Tibial nerve (tissue), 4 donors: ENCODE measurements around the gene IPP. TPM values are rescaled to one million over a fixed set of nuclear protein-coding genes. Genes with fewer than 3 reads are reported as not detected.
"Not testable (repeated sequence)": the region's sequence is repeated elsewhere in the genome, so short reads cannot be mapped to it uniquely, and the experiment has no call there.

Experiments used
- DNase-seq, 2 donors: peaks; one replicate each; pipeline ENCODE4 v3.0.0-alpha.2; 2019; ENCODE audit warnings: low spot score in 2 of 2
- H3K27ac ChIP-seq, 4 donors: fragments of 200-600 bp; sonication (generic) in 3 of 4; one replicate each; pipeline ENCODE4 v1.5.1; 2017 to 2019; ENCODE audit warnings: mild to moderate bottlenecking in 1 of 4
- H3K27me3 ChIP-seq, 2 donors: fragments of 200-600 bp; sonication (generic) in 1 of 2; one replicate each; pipeline versions ENCODE4 v1.5.1 to v1.6.0; 2017 to 2019
- H3K36me3 ChIP-seq, 3 donors: fragments of 200-600 bp; sonication (generic); one replicate each; pipeline ENCODE4 v1.5.1; 2018 to 2019
- H3K4me1 ChIP-seq, 4 donors: fragments of 200-600 bp; sonication (generic) in 3 of 4; one replicate each; pipeline ENCODE4 v1.5.1; 2017 to 2019
- H3K4me3 ChIP-seq, 4 donors: fragments of 200-600 bp; sonication (generic) in 3 of 4; one replicate each; pipeline ENCODE4 v1.5.1; 2017 to 2019; ENCODE audit warnings: mild to moderate bottlenecking in 1 of 4, moderate library complexity in 1 of 4
- H3K9me3 ChIP-seq, 4 donors: fragments of 200-600 bp; sonication (generic) in 3 of 4; one replicate each; pipeline ENCODE4 v1.5.1; 2017 to 2019
- CTCF ChIP-seq, 5 experiments: fragments of 200-600 bp in 3 of 5; fragments of 450-650 bp in 2 of 5; sonication (generic) in 3 of 5; IDR thresholded peaks; one replicate each; pipeline ENCODE4 v1.5.1; 2016 to 2019; ENCODE audit warnings: antibody characterized with exemption in 5 of 5, mild to moderate bottlenecking in 3 of 5, moderate library complexity in 2 of 5
- EP300 ChIP-seq, 2 donors: sonication (generic); formaldehyde crosslinking; IDR thresholded peaks; one replicate each; pipeline ENCODE4 v1.6.1; 2017; ENCODE audit warnings: antibody characterized with exemption in 2 of 2, mild to moderate bottlenecking in 1 of 2
- POLR2A ChIP-seq, 2 donors: fragments of 450-650 bp; IDR thresholded peaks; one replicate each; pipeline ENCODE4 v1.6.1; 2017; ENCODE audit warnings: antibody characterized with exemption in 2 of 2, mild to moderate bottlenecking in 2 of 2, moderate library complexity in 2 of 2
- WGBS, 2 donors: methylation state at CpG; one replicate each; pipeline ENCODE4 v1.1.5; 2018; 5-methylcytosine and 5-hydroxymethylcytosine counted together
- total RNA-seq, 4 donors: library from RNA; depleted of rRNA; stranded (reverse); fragments of >200 nt; gene quantifications; one replicate each; pipeline ENCODE4 v1.1.0, GENCODE V29; 2016

Gene IPP
- total RNA-seq, 4 donors from 2014 or later = 8.4 to 15.3 (median 13.9) TPM

- WGBS, 2 donors = 93% methylated on average over 4 of the region's 4 CpGs
These were observed 11.3 kb downstream of the IPP start for GRCh38 chr1:45739137-45739536.

DNA sequence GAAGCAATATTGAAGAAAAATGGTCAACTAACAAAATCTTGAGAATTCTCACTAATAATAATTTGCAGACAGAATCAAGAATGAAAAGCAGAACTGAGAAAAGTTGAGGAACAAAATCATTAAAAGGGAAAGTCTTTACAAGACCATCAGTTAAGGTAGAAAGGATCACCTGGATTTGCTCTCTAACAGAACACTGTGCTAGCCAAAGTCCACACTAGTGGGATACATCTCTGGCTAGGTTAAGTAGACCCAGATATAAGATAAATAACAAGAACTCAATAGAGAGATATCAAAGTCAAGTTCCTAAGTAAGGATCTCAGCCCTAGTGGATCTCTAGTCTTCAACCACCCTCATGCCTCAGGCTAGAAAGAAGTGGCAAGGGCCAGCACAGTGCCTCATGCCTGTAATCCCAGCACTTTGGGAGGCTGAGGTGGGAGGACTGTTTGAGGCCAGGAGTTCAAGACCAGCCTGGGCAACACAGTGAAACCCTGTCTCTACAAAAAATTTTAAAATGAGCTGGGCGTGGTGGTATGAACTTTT, 19.6 kb downstream of the IPP start:
- peaks cover 0 to 34% (median 0%) of the 10 kb centered on the region in 3 donors for H3K36me3 ChIP-seq
- no peaks in the 10 kb centered on the region for H3K9me3 ChIP-seq
- DNase-seq = no peak
- H3K27ac ChIP-seq = no peak overlapping the region
- no peaks in the 10 kb centered on the region for H3K4me1 ChIP-seq
- TF ChIP-seq CTCF (IDR thresholded peaks at IDR 0.05) (no peak), POLR2A (IDR thresholded peaks at IDR 0.05) (no peak), EP300 (IDR thresholded peaks at IDR 0.05) (no peak)
- WGBS, 2 donors = 78 to 100% methylated on average over 1 of the region's 1 CpG
- H3K4me3 ChIP-seq = no peak overlapping the region
- H3K27me3 ChIP-seq = no peaks in the 10 kb centered on the region

More at GRCh38 chr1:45739137-45739536, 11.3 kb downstream of the IPP start:
- H3K27me3 ChIP-seq = no peaks in the 10 kb centered on the region
- TF ChIP-seq EP300 (IDR thresholded peaks at IDR 0.05) = no peak
- no peak for TF ChIP-seq CTCF (IDR thresholded peaks at IDR 0.05)
- TF ChIP-seq POLR2A (IDR thresholded peaks at IDR 0.05) = no peak
- no peak overlapping the region for H3K27ac ChIP-seq
- H3K36me3 ChIP-seq = peaks cover 0 to 36% (median 0%) of the 10 kb centered on the region in 3 donors
- H3K4me1 ChIP-seq = peaks cover 0 to 6% (median 0%) of the 10 kb centered on the region in 4 donors
- DNase-seq = no peak
- H3K9me3 ChIP-seq = no peaks in the 10 kb centered on the region
- H3K4me3 ChIP-seq = no peak overlapping the region

DNA sequence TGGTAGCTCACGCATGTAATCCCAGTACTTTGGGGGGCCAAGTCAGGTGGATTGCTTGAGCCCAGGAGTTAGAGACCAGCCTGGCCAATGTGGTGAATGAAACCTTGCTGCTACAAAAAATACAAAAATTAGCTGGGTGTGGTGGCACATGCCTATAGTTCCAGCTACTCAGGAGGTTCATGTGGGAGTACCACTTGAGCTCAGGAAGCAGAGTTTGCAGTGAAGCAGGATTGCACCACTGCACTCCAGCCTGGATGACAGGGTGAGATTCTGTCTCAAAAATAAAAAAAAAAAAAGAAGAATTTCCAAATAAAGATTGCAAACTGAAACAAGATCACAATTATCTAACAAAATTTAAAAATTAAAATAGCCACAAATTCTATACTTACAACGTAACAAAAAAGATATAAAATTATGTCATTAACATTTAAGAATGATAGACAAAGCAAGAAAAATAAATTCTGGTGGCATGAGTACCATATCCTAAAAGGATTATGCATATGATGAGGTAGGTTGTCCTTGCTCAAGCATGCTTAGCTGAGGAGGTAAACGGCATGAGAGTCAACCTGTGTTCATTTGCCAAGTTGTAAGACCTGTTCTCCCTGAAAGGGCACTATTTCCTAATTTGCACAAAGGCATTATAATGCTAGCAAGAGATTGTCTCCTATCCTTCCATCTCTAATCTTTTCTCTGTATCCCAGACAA, 20.2 kb downstream of the IPP start:
- Histone ChIP-seq H3K36me3 (peaks cover 0 to 34% (median 0%) of the 10 kb centered on the region in 3 donors), H3K27ac (no peak overlapping the region), H3K27me3 (no peaks in the 10 kb centered on the region), H3K4me1 (no peaks in the 10 kb centered on the region), H3K4me3 (no peak overlapping the region), H3K9me3 (no peaks in the 10 kb centered on the region)
- 78 to 80% methylated on average over 3 of the region's 3 CpGs for WGBS, 2 donors
- DNase-seq = no peak
- TF ChIP-seq CTCF (IDR thresholded peaks at IDR 0.05) (no peak), POLR2A (IDR thresholded peaks at IDR 0.05) (no peak), EP300 (IDR thresholded peaks at IDR 0.05) (no peak)

- whole genome bisulfite sequencing, 2 donors = 97 to 98% methylated on average over 9 of the region's 9 CpGs
- H3K27ac ChIP-seq, H3K27me3 ChIP-seq, DNase-seq, H3K9me3 ChIP-seq, H3K4me1 ChIP-seq, H3K4me3 ChIP-seq: not testable (repeated sequence)
- peaks cover 0 to 47% (median 0%) of the 10 kb centered on the region in 3 donors for H3K36me3 ChIP-seq
These were observed 24.4 kb downstream of the IPP start for GRCh38 chr1:45726007-45726406.

GRCh38 chr1:45723248-45723930, 27.1 kb downstream of the IPP start:
- no peaks in the 10 kb centered on the region for H3K9me3 ChIP-seq
- H3K4me3 ChIP-seq = no peak overlapping the region
- no peak for DNase-seq
- H3K27me3 ChIP-seq = no peaks in the 10 kb centered on the region
- H3K4me1 ChIP-seq = no peaks in the 10 kb centered on the region
- no peak overlapping the region for H3K27ac ChIP-seq
- peaks cover 0 to 38% (median 0%) of the 10 kb centered on the region in 3 donors for H3K36me3 ChIP-seq
- TF ChIP-seq CTCF (IDR thresholded peaks at IDR 0.05) = no peak
- no peak for TF ChIP-seq POLR2A (IDR thresholded peaks at IDR 0.05)
- no peak for TF ChIP-seq EP300 (IDR thresholded peaks at IDR 0.05)
